ENCODE data around the gene CACNA1H.

Gene CACNA1H

DNA sequence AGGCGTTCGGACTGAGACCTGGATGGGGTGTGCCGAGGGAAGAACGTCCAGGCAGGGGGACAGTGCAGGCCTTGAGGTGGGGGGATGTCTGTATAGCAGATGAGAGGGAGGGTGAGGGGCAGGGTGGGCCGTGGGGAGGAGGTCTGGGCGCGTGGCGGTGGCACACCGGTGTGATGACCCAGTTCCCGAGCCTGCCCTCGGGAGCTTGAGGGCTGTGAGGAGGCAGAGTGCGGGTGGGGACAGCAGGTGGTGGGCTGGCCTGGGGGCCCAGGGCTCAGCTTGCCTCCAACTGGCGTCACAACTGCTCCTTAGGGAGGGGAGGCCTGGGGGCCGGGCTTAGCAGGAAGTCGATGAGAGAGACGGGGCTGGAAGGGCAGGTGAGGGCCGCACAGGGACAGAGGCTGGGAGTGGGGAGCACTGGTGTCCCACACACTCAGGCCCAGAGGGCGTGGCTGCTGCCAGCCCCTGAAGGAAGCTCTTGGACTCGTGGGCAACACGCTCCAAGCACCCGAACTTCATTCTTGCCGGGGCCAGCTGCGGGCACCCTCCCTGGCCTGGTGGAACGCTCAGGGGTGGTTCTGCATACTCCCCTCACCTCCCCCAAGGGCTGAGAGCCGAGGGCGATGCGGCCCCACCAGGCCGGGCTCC, 6.5 kb downstream of the CACNA1H start:
- no peak for DNase-seq

DNA sequence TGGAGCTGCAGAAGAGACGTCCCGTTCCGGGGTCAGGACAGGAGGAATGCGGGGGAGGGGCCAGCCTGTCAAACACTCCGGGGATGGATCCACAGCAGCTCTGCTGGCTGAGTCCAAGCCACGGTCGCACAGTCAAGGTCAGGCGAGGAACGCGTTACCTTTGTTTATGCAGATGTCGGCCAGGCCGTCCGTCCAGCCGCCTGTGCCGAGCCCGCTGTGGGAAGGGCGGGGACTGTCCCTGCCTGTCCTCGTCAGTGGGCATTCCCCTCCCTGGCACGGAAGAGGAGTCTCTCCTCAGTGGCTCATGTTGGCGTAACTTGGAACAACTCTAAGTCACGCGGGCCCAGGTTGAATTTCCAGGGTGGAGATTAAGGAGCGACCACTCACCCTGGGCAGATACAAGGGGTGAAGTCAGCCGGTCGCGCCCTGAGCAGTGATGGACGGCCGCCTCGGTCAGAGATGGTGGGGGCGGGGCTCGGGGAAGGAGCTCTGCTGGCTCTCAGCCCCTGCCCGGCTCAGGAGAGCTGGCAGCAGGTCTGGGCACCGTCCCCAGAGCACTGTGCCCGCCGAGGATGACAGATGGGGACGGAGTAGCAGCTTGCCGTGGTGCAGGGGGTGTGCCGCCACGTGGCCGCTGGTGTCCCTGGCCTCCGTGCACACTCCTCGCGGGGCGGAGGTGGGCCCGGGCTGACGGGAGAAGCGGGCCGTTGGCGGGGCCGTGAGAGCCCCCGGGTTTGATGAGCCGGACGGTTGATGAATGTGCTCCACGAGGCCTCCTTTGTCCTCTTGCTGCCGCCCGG, 7.3 kb downstream of the CACNA1H start:
- DNase-seq, result no peak

DNA sequence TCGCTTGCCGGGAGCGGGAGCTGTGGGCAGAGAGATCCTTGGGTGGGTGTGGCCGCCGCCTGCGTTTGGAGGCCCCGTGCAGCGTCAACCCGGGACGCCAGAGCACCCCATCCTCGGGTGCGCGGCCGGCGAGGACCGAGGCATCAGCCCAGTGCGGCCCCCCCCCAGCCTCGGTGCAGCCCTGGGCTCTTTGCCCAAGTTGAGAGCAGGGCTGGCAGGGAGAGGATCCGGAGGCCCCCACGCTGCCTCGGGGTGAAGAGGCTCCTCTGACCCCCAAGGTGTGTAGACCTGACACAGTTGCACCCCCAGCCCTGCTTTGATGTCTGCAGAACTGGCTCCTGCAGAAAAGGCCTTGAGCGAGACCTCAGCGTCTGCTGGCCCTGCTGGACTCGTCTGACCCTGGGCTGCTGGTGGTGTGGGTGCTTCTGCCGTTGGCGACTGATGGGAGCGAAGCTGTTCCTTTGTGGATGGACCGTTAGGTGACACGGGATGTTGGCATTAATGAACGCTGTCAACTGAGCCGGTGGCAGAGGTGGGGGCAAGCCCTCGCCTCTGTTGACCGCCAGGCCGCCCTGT, 8.0 kb downstream of the CACNA1H start:
- DNase-seq, result no peak

DNA sequence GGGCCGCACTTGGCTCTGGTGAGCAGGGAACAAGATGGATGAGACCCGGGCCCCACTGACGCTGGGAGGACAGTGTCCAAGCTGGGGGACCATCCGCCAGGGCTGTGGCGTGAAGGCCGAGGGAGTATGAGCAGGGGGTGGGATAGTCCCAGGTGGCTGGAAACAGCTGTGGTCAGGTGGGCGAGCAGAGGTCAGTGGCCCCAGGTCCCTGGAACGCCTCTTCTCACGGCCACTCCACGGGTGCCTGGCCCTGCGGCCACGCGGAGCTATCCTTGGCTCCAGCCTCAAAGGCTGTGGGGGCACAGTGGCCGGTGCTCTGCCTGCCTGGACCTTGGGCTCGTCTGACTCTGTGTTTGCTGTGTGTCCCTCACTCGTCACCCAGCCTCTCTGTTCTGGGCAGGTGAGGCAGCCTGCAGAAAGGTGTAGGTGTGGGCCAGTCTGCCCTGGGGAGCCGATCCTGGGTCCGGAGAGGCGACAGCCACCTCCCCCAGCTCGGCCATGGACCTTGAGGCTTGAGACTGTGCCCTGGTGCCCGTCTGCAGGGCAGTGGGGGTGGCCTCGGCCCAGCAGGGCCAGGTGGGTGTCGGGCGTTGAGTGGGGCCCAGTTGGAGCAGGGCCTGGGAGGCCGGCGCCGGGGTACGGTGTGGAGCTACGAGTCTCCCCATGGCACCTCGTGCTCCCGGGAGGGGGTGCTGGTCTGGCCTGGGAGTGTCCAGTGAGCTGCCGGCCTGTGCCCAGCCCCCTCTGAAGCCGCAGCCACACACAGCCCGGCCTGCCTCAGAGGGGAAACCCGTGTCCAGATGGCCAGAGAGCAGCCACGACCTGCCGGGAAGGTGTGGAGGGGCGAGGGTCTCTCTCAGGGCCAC, 10.0 kb downstream of the CACNA1H start:
- DNase-seq, result no peak

DNA sequence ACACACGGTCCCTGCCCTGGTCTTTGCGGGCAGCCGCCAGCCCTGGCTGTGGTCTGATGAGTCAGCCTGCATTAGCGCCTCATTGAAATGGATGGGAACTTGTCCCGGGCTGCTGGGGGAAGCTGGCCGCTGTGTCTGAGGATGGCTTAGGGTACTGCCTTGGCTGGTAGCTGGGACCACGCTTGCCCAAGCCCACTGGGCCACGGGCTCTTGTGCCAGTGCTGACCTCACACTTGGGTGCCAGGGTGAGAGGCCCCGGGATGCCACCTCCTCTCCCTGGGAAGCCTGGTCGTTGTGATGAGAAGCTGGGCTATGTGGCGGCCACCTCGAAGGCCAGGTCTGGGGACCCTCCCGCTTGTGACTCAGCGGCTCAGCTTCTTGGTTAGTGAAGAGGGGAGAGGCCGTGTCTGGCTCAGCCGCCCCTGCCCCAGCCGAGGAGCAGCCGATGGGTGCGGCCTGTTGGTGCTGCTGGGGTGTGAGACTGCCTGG, 10.7 kb downstream of the CACNA1H start:
- no peak for DNase-seq

DNA sequence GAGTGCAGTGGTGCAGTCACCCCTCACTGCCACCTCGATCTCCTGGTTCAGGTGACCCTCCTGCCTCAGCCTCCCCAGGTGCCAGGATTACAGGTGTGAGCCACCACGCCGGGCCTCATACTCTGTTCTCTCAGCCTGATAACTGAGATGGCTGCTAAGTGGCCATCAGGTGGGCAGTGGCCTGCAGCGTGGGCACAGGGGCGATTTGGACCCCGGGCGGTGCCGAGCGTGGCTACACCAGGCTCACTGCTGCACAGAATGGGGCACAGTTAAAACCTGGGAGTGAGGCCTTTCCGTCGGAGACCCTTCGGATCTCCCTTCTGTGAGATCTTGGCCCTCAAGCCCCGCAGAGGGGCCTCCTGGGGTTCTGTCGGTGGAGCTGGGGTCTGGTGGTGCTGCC, 11.5 kb downstream of the CACNA1H start:
- no peak for DNase-seq

DNA sequence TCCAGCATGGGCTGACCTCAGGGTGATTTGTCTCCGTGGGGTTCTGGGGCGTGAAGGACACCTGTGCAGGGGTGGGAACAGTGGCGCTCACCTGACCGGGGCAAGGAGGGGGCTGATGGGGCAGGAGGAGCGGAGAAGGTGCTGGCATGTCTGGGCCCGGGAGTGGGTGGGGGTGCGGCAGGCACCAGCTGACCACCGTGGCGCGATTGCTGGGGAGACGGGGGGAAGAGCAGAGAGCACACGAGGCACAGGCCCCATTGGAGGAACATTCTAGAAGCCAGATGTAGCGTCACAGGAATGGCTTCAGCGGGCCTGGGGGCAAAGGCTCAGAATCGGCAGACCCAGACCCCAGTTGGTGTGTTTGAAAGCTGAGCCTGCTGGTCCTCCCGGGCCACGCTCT, 12.1 kb downstream of the CACNA1H start:
- DNase-seq, result no peak

DNA sequence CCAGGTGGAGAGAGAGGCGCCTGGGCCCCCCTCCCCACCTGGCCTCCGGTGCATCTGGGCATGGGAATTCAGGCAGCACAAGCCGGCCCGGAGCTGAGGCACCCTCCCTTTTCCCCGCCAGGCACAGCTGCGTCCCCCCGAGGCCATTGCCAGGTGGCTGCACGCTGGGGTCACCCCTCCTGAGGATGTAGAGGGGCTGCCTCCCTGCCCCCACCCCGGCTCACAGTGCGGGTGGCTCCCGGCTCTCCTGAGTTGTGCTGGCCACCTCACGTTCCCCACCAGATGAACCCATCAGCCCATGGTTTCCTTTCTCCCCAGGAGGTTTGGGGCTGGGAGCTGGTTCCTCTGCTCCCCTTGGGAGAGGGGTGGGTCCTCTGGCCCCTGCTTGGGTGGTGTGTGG, 12.6 kb downstream of the CACNA1H start:
- DNase-seq, result no peak

DNA sequence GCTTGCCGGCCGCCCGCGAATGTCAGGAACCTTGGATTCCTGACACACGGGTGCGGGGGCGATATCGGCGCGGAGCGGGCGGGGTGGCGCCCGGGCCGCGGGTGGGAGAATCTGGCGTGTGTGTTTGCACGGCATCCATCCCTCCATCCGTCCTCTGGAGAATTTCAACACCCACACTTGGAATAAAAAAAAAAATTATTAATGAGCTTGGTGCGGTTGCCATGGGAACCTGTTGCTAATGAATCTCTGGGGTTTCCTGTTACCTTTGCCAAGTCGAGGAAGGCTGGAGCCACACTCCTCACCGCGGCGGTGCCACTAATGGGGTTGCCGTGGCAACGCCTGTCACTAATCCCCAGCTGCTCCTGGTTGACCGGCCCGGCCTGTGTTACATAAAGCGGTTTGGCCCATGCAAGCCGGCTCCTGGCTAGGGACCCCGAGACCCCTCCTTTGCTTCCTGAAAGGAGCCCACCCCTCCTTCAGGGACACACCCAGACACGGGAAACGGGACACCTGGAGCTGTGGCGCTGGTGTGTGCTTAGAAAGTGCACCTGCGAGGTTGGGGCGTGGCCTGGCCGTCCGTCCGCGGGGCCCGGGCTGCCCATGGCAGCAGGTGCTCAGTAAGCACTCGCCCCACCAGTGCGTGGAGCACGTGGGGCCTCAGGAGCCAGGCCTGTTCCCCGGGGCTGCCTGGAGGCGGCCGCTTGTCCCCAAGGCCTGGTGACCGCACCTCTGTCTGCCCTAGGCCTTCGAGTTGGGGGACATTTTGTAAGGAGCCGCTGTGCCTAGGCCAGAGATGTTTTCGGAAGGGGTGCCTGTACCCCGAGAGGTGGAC, 14.6 kb downstream of the CACNA1H start:
- DNase-seq, result no peak

DNA sequence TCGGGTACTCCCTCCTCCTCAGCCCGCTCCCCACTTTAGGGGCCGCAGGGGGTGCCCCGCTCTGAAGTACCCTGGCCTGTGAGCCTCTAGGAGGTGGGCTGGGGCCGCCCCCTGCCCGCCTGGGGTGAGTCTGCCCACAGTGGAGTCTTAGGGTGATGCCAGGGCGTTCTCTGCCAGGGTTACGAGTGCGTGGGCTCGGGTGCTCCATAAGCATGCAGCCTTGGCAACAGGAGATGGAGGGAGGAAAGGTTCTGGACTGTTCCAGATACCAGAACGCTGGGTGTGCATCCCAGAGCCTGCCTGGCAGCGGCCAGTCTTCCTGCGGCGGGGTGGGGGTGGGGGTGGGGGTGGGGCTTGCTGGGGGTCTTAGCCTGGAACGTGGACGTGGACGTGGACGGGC, 15.9 kb downstream of the CACNA1H start:
- no peak for DNase-seq

DNA sequence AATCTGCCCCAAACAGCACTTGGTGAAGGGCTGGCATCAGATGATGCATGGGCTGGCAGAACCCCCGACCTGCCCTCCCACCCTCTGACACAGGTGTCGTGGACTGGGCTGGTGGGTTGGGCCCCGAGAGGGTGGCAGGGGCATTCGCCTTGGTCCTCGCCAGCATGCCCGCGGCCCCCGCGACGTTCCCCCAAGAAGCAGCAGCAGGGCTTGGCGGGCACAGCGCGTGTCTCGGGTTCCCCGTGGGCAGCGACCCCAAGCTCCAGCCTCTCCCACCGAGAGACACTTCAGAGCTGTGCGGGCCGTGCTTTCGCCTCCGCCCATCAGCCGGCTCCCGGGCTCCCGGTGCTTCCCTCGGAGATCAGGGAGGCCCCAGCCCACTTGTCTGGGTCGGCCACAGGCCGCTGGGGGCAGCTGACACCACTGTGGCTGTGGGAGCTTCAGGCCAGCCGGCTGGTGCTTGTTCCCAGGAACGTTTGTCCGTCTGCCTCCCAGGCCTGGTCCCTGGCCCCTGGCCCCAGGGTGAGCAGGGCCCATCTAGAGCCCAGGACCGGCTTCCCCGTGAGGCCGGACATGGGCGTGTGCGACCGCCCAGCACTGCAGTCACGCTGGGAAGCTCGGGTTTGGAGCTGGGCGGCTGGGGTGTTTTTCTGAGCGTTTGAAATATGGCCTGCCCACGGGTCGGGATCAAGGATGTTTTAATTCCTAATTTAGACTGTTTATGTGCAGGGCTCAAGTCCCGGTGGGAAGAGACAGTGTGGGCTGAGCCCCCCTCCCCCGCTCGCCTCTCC, 16.6 kb downstream of the CACNA1H start:
- DNase-seq, result no peak

DNA sequence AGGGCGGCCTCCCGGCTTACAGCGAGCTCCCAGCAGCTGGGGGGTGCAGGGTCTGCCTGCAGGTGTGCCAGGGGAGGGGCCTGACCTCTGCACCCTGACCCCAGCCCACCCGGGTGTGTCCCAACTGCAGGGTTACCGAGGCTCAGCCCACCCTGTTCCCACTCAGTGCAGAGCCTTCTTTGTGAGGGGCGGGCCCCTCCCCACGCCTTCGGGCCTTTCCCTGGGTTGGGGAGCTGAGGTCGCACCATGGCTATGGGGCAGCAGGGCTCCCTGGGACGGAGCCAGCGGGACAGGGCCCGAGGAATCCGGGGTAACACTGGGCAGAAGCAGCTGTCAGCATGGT, 17.1 kb downstream of the CACNA1H start:
- no peak for DNase-seq

DNA sequence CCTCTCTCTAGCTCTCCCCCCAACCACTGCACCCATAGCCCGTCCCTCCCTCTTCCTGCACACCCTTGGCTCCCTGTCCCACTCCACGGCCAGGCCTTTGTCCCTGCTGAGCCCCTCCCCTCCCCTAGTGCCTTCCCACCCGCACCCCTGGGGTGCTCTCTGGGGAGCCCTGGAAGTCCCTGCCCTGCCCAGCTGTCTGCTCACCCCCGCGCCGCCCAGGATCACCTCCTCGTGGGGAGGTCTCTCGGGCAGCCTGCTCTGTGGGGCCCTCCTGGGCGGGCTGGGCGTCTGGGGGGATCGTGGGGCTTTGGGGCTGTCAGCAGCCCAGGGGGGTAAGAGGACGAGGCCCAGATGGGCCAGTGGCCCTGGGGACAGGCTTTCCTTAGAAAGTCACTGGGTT, 18.1 kb downstream of the CACNA1H start:
- DNase-seq, result no peak

DNA sequence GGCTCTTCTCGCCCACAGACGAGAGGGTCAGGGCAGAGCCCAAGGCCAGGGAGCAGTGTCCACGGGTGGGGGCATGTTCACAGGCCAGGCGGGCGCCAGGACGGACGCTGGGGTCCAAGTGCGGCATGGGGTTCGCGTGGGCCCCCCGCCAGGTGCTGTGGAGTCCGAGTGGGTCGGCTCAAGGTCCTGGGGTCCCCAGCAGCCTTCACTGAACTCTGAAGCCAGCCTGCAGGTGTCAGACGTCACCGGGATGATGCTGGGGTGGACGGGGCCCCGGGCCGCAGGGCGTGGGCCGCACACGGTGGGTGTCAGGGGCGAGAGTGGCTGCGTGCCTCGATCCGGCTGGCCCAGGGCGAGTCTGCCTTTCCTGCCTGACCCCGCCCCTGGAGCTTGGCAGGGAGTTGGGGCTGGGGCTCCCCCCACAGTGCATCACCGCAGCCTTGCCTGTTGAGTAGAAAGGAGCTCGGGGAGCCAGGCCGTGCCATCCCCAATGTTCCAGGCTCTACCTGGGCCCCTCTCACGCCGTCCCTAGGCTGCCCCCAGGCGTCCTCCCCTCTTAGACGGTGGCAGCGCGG, 19.0 kb downstream of the CACNA1H start:
- no peak for DNase-seq

DNA sequence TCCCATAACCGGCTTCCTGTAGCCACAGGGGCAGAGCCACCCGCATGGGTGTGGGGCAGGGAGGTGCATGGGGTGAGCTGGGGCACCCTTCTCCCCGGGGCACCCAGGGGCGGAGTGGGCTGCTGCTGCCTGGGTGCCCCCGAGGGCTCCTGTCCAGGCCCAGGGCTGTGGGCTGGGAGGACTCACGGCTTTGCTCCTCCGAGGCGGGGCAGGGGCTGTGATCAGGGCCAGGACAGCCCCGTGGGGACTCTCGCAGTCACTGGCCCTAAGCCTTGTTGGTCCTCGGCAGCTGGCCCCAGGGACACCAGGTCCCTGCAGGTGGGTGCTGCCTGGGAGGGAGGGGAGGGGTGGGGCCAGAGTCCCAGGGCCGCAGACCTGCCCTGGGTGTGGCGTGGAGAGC, 19.7 kb downstream of the CACNA1H start:
- DNase-seq, result no peak

DNA sequence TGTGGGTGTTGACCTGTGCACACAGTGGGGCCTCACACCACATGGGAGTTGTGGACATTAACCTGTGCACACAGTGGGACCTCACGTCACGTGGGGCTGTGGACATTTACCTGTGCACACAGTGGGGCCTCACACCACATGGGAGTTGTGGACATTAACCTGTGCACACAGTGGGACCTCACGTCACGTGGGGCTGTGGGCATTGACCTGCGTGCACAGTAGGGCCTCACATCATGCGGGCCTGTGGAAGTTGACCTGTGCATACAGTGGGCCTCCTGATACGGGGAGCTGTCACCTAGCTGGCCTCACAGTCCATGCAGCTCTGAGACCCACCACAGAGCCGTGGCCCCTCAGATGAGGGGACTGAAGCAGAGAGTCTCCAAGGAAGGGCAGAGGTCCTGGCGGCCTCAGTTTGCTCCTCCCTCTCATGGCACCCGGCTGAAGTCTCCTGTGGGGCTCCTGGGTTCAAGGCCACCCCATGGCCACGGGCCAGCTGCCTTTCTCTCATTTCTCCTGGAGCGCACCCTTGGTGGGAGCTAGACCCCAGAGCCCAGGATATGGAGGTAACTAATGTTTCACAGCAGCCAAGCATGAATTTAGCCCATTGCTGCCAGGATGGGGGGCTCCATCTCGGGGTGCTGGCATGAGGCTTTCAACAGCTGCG, 21.0 kb downstream of the CACNA1H start:
- no peak for DNase-seq

DNA sequence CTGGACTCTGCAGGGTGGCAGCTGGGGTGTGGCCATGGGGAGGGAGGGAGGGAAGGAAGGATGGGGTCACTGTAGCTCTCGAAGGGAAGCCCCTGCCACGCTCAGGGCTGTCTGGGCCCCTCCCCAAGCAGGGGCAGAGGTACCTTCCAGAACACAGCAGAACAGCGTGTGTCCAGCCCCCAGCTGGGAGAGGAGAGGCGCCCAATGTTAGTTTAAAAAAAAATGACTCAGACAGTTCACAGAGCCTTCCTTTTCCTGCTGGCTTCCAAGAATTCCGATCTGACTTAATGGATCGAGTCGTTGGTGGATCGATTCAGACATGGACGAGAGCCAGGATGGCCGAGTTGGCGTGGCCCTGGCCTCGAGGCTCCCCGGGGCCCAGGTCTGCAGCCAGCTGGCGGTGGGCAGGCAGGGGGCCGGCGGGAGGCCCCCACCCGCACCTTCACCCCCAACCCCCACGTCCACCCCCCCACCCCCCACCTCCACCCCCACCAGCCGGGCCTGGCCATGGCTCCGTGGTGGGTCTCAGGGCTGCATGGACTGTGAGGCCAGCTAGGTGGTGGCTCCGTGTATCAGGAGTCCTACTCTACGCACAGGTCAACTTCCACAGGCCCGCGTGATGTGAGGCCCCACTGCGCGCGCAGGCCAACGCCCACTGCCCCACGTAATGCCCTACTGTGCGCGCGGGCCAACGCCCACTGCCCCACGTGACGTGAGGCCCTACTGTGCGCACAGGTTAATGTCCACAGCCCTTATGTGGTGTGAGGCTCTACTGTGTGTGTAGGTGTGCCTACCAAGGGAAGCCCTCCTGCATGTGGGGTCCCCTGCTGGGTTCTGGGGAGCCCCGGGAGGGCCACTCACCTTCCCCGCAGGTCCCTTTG, 21.8 kb downstream of the CACNA1H start:
- DNase-seq, result no peak

DNA sequence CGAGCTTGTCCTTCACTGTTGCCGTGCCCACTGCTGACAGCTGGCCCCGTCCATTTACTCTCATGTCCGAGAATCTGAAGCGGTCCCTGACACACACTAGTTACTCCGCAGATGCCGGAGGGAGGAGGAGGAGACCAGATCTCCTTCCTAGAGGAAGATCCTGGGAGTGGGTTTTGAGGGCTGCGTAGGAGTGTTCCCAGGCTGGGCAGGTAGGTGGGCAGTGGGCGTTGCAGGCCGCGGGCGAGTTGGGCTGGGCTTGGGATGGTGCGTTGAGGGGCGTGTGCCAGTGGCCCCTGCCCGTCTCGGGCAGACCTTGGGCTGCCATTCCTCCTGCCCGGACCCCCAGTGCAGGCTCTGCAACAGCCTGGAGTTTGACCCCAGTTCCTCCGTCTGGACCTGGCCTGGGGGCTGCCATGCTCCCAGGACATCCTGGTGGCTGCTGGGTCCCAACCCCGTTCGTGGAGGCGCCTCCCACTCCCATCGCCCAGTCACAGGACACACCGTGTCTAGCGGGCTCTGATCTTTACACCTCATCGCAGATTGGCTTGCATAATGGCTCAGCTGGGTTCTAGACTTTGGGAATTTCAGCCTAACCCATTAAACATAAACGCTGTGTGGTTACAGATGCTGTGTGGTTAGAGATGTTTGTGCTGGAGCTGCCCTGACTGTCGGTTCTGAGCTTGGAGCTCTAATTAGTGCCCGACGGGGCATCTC, 22.8 kb downstream of the CACNA1H start:
- DNase-seq, result no peak
